IPS-18a (cell line): ENCODE data around the gene EXOSC3.
"Not testable (repeated sequence)": the region's sequence is repeated elsewhere in the genome, so short reads cannot be mapped to it uniquely, and the experiment has no call there.

ENCODE experiments used
- H3K27ac ChIP-seq: one replicate; pipeline ENCODE4 v1.5.1; 2013; ENCODE audit warnings: low read length
- H3K27me3 ChIP-seq: one replicate; pipeline ENCODE4 v1.6.1; 2013; ENCODE audit warnings: mild to moderate bottlenecking, low read length; ENCODE audit not compliant: control insufficient read depth, insufficient read depth
- H3K36me3 ChIP-seq: one replicate; pipeline ENCODE4 v1.6.1; 2013; ENCODE audit warnings: low read depth, low read length; ENCODE audit not compliant: control insufficient read depth
- H3K4me1 ChIP-seq: one replicate; pipeline ENCODE4 v1.6.1; 2013; ENCODE audit warnings: low read depth, low read length; ENCODE audit not compliant: control insufficient read depth
- H3K4me3 ChIP-seq: one replicate; pipeline ENCODE4 v1.5.1; 2013; ENCODE audit warnings: low read length
- H3K9ac ChIP-seq: one replicate; pipeline ENCODE4 v1.6.1; 2013; ENCODE audit warnings: mild to moderate bottlenecking, low read length, moderate library complexity
- H3K9me3 ChIP-seq: one replicate; pipeline ENCODE4 v1.6.1; 2013; ENCODE audit warnings: low read depth, low read length; ENCODE audit not compliant: control insufficient read depth

Gene EXOSC3

GRCh38 chr9:37769306-37769705 lies 15.6 kb downstream of the EXOSC3 start:
- Histone ChIP-seq H3K36me3 (peaks cover 8% of the 10 kb centered on the region), H3K9me3 (no peaks in the 10 kb centered on the region), H3K9ac (no peak overlapping the region), H3K4me1 (no peaks in the 10 kb centered on the region), H3K27ac (no peak overlapping the region), H3K4me3 (no peak overlapping the region), H3K27me3 (no peaks in the 10 kb centered on the region)

- H3K9me3 ChIP-seq, H3K9ac ChIP-seq, H3K36me3 ChIP-seq, H3K4me1 ChIP-seq, H3K27ac ChIP-seq, H3K4me3 ChIP-seq, H3K27me3 ChIP-seq: not testable (repeated sequence)
These were observed 19.6 kb downstream of the EXOSC3 start for GRCh38 chr9:37765263-37765662.

GRCh38 chr9:37761511-37761910 lies 23.4 kb downstream of the EXOSC3 start:
- Histone ChIP-seq H3K27me3 (no peaks in the 10 kb centered on the region), H3K36me3 (no peaks in the 10 kb centered on the region), H3K27ac (no peak overlapping the region), H3K9me3 (no peaks in the 10 kb centered on the region), H3K4me3 (no peak overlapping the region), H3K9ac (no peak overlapping the region), H3K4me1 (no peaks in the 10 kb centered on the region)

- no peak overlapping the region for H3K4me3 ChIP-seq
- no peaks in the 10 kb centered on the region for H3K27me3 ChIP-seq
- no peak overlapping the region for H3K27ac ChIP-seq
- H3K9me3 ChIP-seq: no peaks in the 10 kb centered on the region
- no peaks in the 10 kb centered on the region for H3K4me1 ChIP-seq
- H3K9ac ChIP-seq: no peak overlapping the region
- no peaks in the 10 kb centered on the region for H3K36me3 ChIP-seq
These were observed 24.3 kb downstream of the EXOSC3 start for GRCh38 chr9:37760416-37761161.

GRCh38 chr9:37758747-37759146 lies 26.1 kb downstream of the EXOSC3 start:
- Histone ChIP-seq H3K9ac (no peak overlapping the region), H3K27me3 (no peaks in the 10 kb centered on the region), H3K4me3 (no peak overlapping the region), H3K36me3 (no peaks in the 10 kb centered on the region), H3K4me1 (no peaks in the 10 kb centered on the region), H3K9me3 (no peaks in the 10 kb centered on the region), H3K27ac (no peak overlapping the region)

GRCh38 chr9:37753489-37754190 lies 31.2 kb downstream of the EXOSC3 start, which contains the start of gene TRMT10B:
Gene TRMT10B, plus strand, starts transcription at chr9:37753805. Its CDS starts 8,127 bp downstream, at chr9:37761932.
- no peak within 1 kb of the TSS for H3K27ac ChIP-seq
- peak within 1 kb of the TSS; percentile 76 for H3K4me3 ChIP-seq
- H3K36me3 ChIP-seq: no peaks in the 10 kb centered on the region
- H3K9me3 ChIP-seq: peaks cover 2% of the 10 kb centered on the region
- no peaks in the 10 kb centered on the region for H3K4me1 ChIP-seq
- H3K27me3 ChIP-seq: no peaks in the 10 kb centered on the region
- H3K9ac ChIP-seq: peak within 1 kb of the TSS; percentile 58

- no peak overlapping the region for H3K27ac ChIP-seq
- H3K4me3 ChIP-seq: peak overlapping the region; percentile 76
- no peaks in the 10 kb centered on the region for H3K27me3 ChIP-seq
- peaks cover 2% of the 10 kb centered on the region for H3K9me3 ChIP-seq
- H3K4me1 ChIP-seq: no peaks in the 10 kb centered on the region
- no peak overlapping the region for H3K9ac ChIP-seq
- H3K36me3 ChIP-seq: no peaks in the 10 kb centered on the region
These were observed 32.0 kb downstream of the EXOSC3 start for GRCh38 chr9:37752642-37753488.

GRCh38 chr9:37752112-37752511 lies 32.8 kb downstream of the EXOSC3 start:
- H3K4me3 ChIP-seq, H3K36me3 ChIP-seq, H3K27me3 ChIP-seq, H3K9me3 ChIP-seq, H3K9ac ChIP-seq, H3K27ac ChIP-seq, H3K4me1 ChIP-seq: not testable (repeated sequence)

GRCh38 chr9:37751704-37752103 lies 33.2 kb downstream of the EXOSC3 start:
- not testable (repeated sequence) for H3K27ac ChIP-seq, H3K27me3 ChIP-seq, H3K36me3 ChIP-seq, H3K4me1 ChIP-seq, H3K9me3 ChIP-seq, H3K9ac ChIP-seq, H3K4me3 ChIP-seq

- H3K9ac ChIP-seq: no peak overlapping the region
- H3K27ac ChIP-seq: no peak overlapping the region
- H3K36me3 ChIP-seq: no peaks in the 10 kb centered on the region
- H3K4me1 ChIP-seq: no peaks in the 10 kb centered on the region
- no peaks in the 10 kb centered on the region for H3K27me3 ChIP-seq
- H3K9me3 ChIP-seq: peaks cover 2% of the 10 kb centered on the region
- H3K4me3 ChIP-seq: no peak overlapping the region
These were observed 33.7 kb downstream of the EXOSC3 start for GRCh38 chr9:37751186-37751585.

- no peak overlapping the region for H3K9ac ChIP-seq
- no peaks in the 10 kb centered on the region for H3K36me3 ChIP-seq
- H3K4me1 ChIP-seq: no peaks in the 10 kb centered on the region
- no peak overlapping the region for H3K4me3 ChIP-seq
- H3K27ac ChIP-seq: no peak overlapping the region
- peaks cover 2% of the 10 kb centered on the region for H3K9me3 ChIP-seq
- H3K27me3 ChIP-seq: no peaks in the 10 kb centered on the region
These were observed 35.7 kb downstream of the EXOSC3 start for GRCh38 chr9:37749129-37749528.
